A549 (cell line): Measurements from ENCODE around the gene EFTUD2. TPM values are rescaled to one million over a fixed set of nuclear protein-coding genes. Genes with fewer than 3 reads are reported as not detected.

Experiments used
- ATAC-seq, 2 experiments: fragments of 200-7000 bp in 1 of 2; fragments of >200 bp in 1 of 2; cut with Nextera tagmentation in 1 of 2; cut with Tn5 transposase in 1 of 2; 3 replicates each; pipeline versions ENCODE4 v1.8.0 to v1.9.1; 2018 to 2020; ENCODE audit warnings: mild to moderate bottlenecking in 1 of 2, moderate library complexity in 1 of 2
- CTCF ChIA-PET: fragments of 300-600 bp; sonication (Branson Sonifier 250); formaldehyde crosslinking; extraction: SDS; loops from one replicate; lab custom pipeline; 2021; ENCODE audit warnings: antibody characterized with exemption, inconsistent platforms; lab: Yijun Ruan, JAX
- POLR2A ChIA-PET: fragments of 350-600 bp; formaldehyde crosslinking; extraction: SDS; loops from one replicate; lab custom pipeline; 2021; ENCODE audit warnings: antibody characterized with exemption, inconsistent platforms; lab: Yijun Ruan, JAX
- DNase-seq, 2 experiments: peaks; one replicate each; pipeline versions ENCODE4 v3.0.0 to v3.0.0-alpha.2; 2011 to 2016; ENCODE audit warnings: low read depth in 1 of 2, low spot score in 1 of 2
- FAIRE-seq: peaks from 2 replicates; lab custom pipeline; 2011; peaks lifted over from hg19 to GRCh38; lab: Jason Lieb, UNC
- H3K27ac ChIP-seq, 2 experiments: fragments of >200 bp; sonication (Bioruptor Twin); formaldehyde crosslinking; 3 replicates each; pipeline ENCODE4 v1.5.1; 2016 to 2017
- H3K4me1 ChIP-seq: fragments of >200 bp; sonication (Bioruptor Twin); formaldehyde crosslinking; 3 replicates; pipeline ENCODE4 v1.6.1; 2016
- H3K4me2 ChIP-seq: fragments of >200 bp; sonication (Bioruptor Twin); formaldehyde crosslinking; 3 replicates; pipeline ENCODE4 v1.6.1; 2016
- H3K4me3 ChIP-seq: fragments of >200 bp; sonication (Bioruptor Twin); formaldehyde crosslinking; 3 replicates; pipeline ENCODE4 v1.5.1; 2016
- H3K9me3 ChIP-seq: fragments of >200 bp; sonication (Bioruptor Twin); formaldehyde crosslinking; 3 replicates; pipeline ENCODE4 v1.6.1; 2016
- BCL3 ChIP-seq: fragments of >200 bp; sonication (Bioruptor Twin); formaldehyde crosslinking; IDR thresholded peaks from 3 replicates; pipeline ENCODE4 v1.6.1; 2016
- BHLHE40 ChIP-seq: IDR thresholded peaks from 2 replicates; pipeline ENCODE4 v1.6.1; 2012; ENCODE audit warnings: low read depth, low read length, inconsistent platforms
- CBX2 ChIP-seq: fragments of 200-600 bp; sonication (generic); IDR thresholded peaks from 2 replicates; pipeline ENCODE4 v1.6.1; 2016; ENCODE audit warnings: low read depth, mild to moderate bottlenecking, borderline replicate concordance
- CHD4 ChIP-seq: fragments of 200-600 bp; sonication (generic); IDR thresholded peaks from 2 replicates; pipeline ENCODE4 v1.6.1; 2016; ENCODE audit warnings: antibody characterized with exemption, mild to moderate bottlenecking, borderline replicate concordance
- E2F6 ChIP-seq: IDR thresholded peaks from 2 replicates; pipeline ENCODE4 v1.6.1; 2012; ENCODE audit warnings: low read depth, borderline replicate concordance
- EP300 ChIP-seq, 2 experiments: fragments of >200 bp; sonication (Bioruptor Twin); formaldehyde crosslinking; IDR thresholded peaks; 2 replicates in 1 of 2; 3 replicates in 1 of 2; pipeline ENCODE4 v1.6.1; 2016 to 2017
- ESRRA ChIP-seq: fragments of 150-350 bp; IDR thresholded peaks from 2 replicates; pipeline ENCODE4 v1.6.1; 2014; ENCODE audit warnings: mild to moderate bottlenecking, low read length, borderline replicate concordance
- FOSB ChIP-seq: fragments of 250-450 bp; sonication (Bioruptor Pico); IDR thresholded peaks from 2 replicates; pipeline ENCODE4 v1.5.0; 2020; ENCODE audit warnings: mild to moderate bottlenecking, moderate library complexity
- HES2 ChIP-seq: fragments of >200 bp; sonication (Bioruptor Twin); formaldehyde crosslinking; IDR thresholded peaks from 2 replicates; pipeline ENCODE4 v1.6.1; 2016
- HEYL ChIP-seq: fragments of 250-450 bp; sonication (Bioruptor Pico); IDR thresholded peaks from 2 replicates; pipeline ENCODE4 v1.8.0; 2021; ENCODE audit warnings: mild to moderate bottlenecking, moderate library complexity
- HOXA7 ChIP-seq: fragments of 250-450 bp; sonication (Bioruptor Pico); IDR thresholded peaks from 2 replicates; pipeline ENCODE4 v1.5.0; 2020; ENCODE audit warnings: mild to moderate bottlenecking, moderate library complexity
- HOXB13 ChIP-seq: fragments of 250-450 bp; sonication (Bioruptor Pico); IDR thresholded peaks from 2 replicates; pipeline ENCODE4 v1.5.0; 2020; ENCODE audit warnings: low read depth, mild to moderate bottlenecking, moderate library complexity
- HOXB5 ChIP-seq: fragments of 250-450 bp; sonication (Bioruptor Pico); IDR thresholded peaks from 2 replicates; pipeline ENCODE4 v1.5.0; 2020; ENCODE audit warnings: mild to moderate bottlenecking, moderate library complexity
- JUN ChIP-seq, 2 experiments: fragments of >200 bp; sonication (Bioruptor Twin); formaldehyde crosslinking; IDR thresholded peaks; 2 replicates in 1 of 2; 3 replicates in 1 of 2; pipeline ENCODE4 v1.6.1; 2016 to 2017
- JUNB ChIP-seq: fragments of >200 bp; sonication (Bioruptor Twin); formaldehyde crosslinking; IDR thresholded peaks from 2 replicates; pipeline ENCODE4 v1.6.1; 2016
- NFE2L2 ChIP-seq: fragments of 150-350 bp; conservative IDR thresholded peaks from 2 replicates; pipeline ENCODE4 v1.6.1; 2014; ENCODE audit warnings: low read length
- PHF8 ChIP-seq: fragments of 200-600 bp; sonication (generic); IDR thresholded peaks from 2 replicates; pipeline ENCODE4 v1.6.1; 2016; ENCODE audit warnings: low read depth, mild to moderate bottlenecking, antibody characterized with exemption, moderate library complexity, borderline replicate concordance
- RCOR1 ChIP-seq: fragments of 150-350 bp; IDR thresholded peaks from 2 replicates; pipeline ENCODE4 v1.6.1; 2014; ENCODE audit warnings: antibody characterized with exemption, low read length, low read depth
- USF2 ChIP-seq: fragments of 450-650 bp; IDR thresholded peaks from 2 replicates; pipeline ENCODE4 v1.6.1; 2014; ENCODE audit warnings: antibody characterized with exemption
- ZFP36 ChIP-seq: fragments of 450-650 bp; IDR thresholded peaks from 2 replicates; pipeline ENCODE4 v1.6.1; 2014; ENCODE audit warnings: borderline replicate concordance; ENCODE audit not compliant: partially characterized antibody
- WGBS: methylation state at CpG from one replicate; pipeline ENCODE4 v1.1.6; 2017; ENCODE audit errors: missing lambda C conversion rate; 5-methylcytosine and 5-hydroxymethylcytosine counted together
- polyA plus RNA-seq, 4 experiments: library from polyadenylated mRNA; depleted of rRNA in 3 of 4; stranded (reverse); fragments of >200 nt; fragmentation: RNase III in 1 of 4; extraction: RNeasy Plus Mini Kit Qiagen cat#74134 plus additional on column Dnase treatment in 1 of 4; gene quantifications; 2 replicates in 3 of 4; 3 replicates in 1 of 4; pipeline ENCODE4 v1.2.3, GENCODE V29; 2011 to 2017

The EFTUD2 gene
- polyA plus RNA-seq, 2 of the 4 experiments (the other 2 are of a cell fraction), result 224 to 353 TPM

GRCh38 chr17:44899074-44899782 is at the start of gene EFTUD2 (continued):
- no peak for TF ChIP-seq NFE2L2
- peak; percentile 97 for TF ChIP-seq USF2
- TF ChIP-seq JUNB, result no peak; the same call in 1 of the 2 replicates
- no peak for TF ChIP-seq HES2
- TF ChIP-seq BHLHE40, result no peak
- peak in 1 of 2 experiments; percentile 25; a peak in 1 of 5 replicates for TF ChIP-seq EP300 (IDR thresholded peaks at IDR 0.05)
- TF ChIP-seq HEYL (CRISPR knock-in tag), result no peak
- TF ChIP-seq CBX2, result no peak
- TF ChIP-seq JUN (IDR thresholded peaks at IDR 0.05), result peak; percentile 95 to 98
- TF ChIP-seq ESRRA, result no peak
- no peak for TF ChIP-seq ZFP36
- no peak; the same call in 1 of the 2 replicates for TF ChIP-seq FOSB
- TF ChIP-seq CHD4, result no peak
- peak; percentile 79; the same call in 1 of the 2 replicates for TF ChIP-seq HOXB5 (CRISPR knock-in tag)
- TF ChIP-seq BCL3, result peak; percentile 71; the same call in 1 of the 3 replicates
- peak; percentile 96 for TF ChIP-seq PHF8
- peak; percentile 53; the same call in 1 of the 2 replicates for TF ChIP-seq HOXB13 (CRISPR knock-in tag)
- TF ChIP-seq E2F6, result peak; percentile 90

GRCh38 chr17:44948315-44948795 is 49.1 kb upstream of the EFTUD2 start:
- ChIA-PET CTCF (interaction anchor here (1.0 to 38.8 kb wide), 4 partner anchors 13 to 169 kb away, joined by 4 to 752 read pairs (median 8); partner anchors contain the start of gene GFAP), POLR2A (no interaction called here)
- Histone ChIP-seq H3K27ac (peak overlapping the region; percentile 87 to 94), H3K4me1 (peaks cover 14% of the 10 kb centered on the region), H3K4me2 (peak overlapping the region; percentile 94), H3K4me3 (peak overlapping the region; percentile 75), H3K9me3 (no peaks in the 10 kb centered on the region)
- WGBS, result 90% methylated on average over 7 of the region's 7 CpGs
- no peak for ATAC-seq
- DNase-seq, result no peak
- no peak for TF ChIP-seq RCOR1
- no peak for TF ChIP-seq USF2
- TF ChIP-seq HOXA7, result 0 out of 2 replicates have a peak, but pooled peaks have one; percentile 2
- no peak for FAIRE-seq
